SK-N-SH treated with all-trans-retinoic acid at 6 μM for 48 hours (cell line): ENCODE results near the gene IQCH.

Source experiments
- ATAC-seq: fragments of 200-7000 bp; cut with Tn5 transposase; 3 replicates; pipeline ENCODE4 v1.9.1; 2020; ENCODE audit warnings: mild to moderate bottlenecking, moderate library complexity
- CREB5 ChIP-seq: fragments of 250-450 bp; sonication (Bioruptor Pico); IDR thresholded peaks from 2 replicates; pipeline ENCODE4 v1.5.1; 2020; ENCODE audit warnings: low read depth, mild to moderate bottlenecking, moderate library complexity
- CSDC2 ChIP-seq: fragments of 250-450 bp; sonication (Bioruptor Pico); IDR thresholded peaks from 2 replicates; pipeline ENCODE4 v1.5.0; 2020; ENCODE audit warnings: mild to moderate bottlenecking, moderate library complexity
- CSRNP3 ChIP-seq: fragments of 250-450 bp; sonication (Bioruptor Pico); IDR thresholded peaks from 2 replicates; pipeline ENCODE4 v1.5.1; 2021; ENCODE audit warnings: mild to moderate bottlenecking, moderate library complexity
- GLIS3 ChIP-seq: fragments of 250-450 bp; sonication (Bioruptor Pico); IDR thresholded peaks from 2 replicates; pipeline ENCODE4 v1.5.0; 2020; ENCODE audit warnings: mild to moderate bottlenecking, moderate library complexity
- ISL1 ChIP-seq: fragments of 250-450 bp; sonication (Bioruptor Pico); IDR thresholded peaks from 2 replicates; pipeline ENCODE4 v2.1.2; 2022; ENCODE audit warnings: mild to moderate bottlenecking, moderate library complexity
- PATZ1 ChIP-seq: fragments of 250-450 bp; sonication (Bioruptor Pico); IDR thresholded peaks from 2 replicates; pipeline ENCODE4 v1.8.0; 2020; ENCODE audit warnings: mild to moderate bottlenecking, moderate library complexity, borderline replicate concordance
- POU6F1 ChIP-seq: fragments of 250-450 bp; sonication (Bioruptor Pico); IDR thresholded peaks from 2 replicates; pipeline ENCODE4 v1.8.0; 2021; ENCODE audit warnings: low read depth, mild to moderate bottlenecking, moderate library complexity, borderline replicate concordance
- PPARA ChIP-seq: fragments of 250-450 bp; sonication (Bioruptor Pico); IDR thresholded peaks from 2 replicates; pipeline ENCODE4 v1.5.0; 2020; ENCODE audit warnings: mild to moderate bottlenecking, borderline replicate concordance
- RARB ChIP-seq: fragments of 250-450 bp; sonication (Bioruptor Pico); IDR thresholded peaks from 2 replicates; pipeline ENCODE4 v1.8.0; 2021; ENCODE audit warnings: mild to moderate bottlenecking, moderate library complexity
- TCF4 ChIP-seq: fragments of 250-450 bp; sonication (Bioruptor Pico); IDR thresholded peaks from 2 replicates; pipeline ENCODE4 v1.8.0; 2021; ENCODE audit warnings: mild to moderate bottlenecking, moderate library complexity, borderline replicate concordance
- TOX ChIP-seq: fragments of 250-450 bp; sonication (Bioruptor Pico); IDR thresholded peaks from 2 replicates; pipeline ENCODE4 v1.8.0; 2021; ENCODE audit warnings: mild to moderate bottlenecking, moderate library complexity, borderline replicate concordance
- TSHZ2 ChIP-seq: fragments of 250-450 bp; sonication (Bioruptor Pico); IDR thresholded peaks from 2 replicates; pipeline ENCODE4 v1.5.0; 2020; ENCODE audit warnings: mild to moderate bottlenecking, moderate library complexity
- ZC3H10 ChIP-seq: fragments of 250-450 bp; sonication (Bioruptor Pico); IDR thresholded peaks from 2 replicates; pipeline ENCODE4 v1.5.1; 2021; ENCODE audit warnings: mild to moderate bottlenecking, moderate library complexity
- ZFP3 ChIP-seq: fragments of 250-450 bp; sonication (Bioruptor Pico); IDR thresholded peaks from 2 replicates; pipeline ENCODE4 v1.5.0; 2020; ENCODE audit warnings: mild to moderate bottlenecking, moderate library complexity
- ZNF565 ChIP-seq: fragments of 450-650 bp; formaldehyde crosslinking; conservative IDR thresholded peaks from 2 replicates; pipeline ENCODE4 v1.5.0; 2020; ENCODE audit warnings: low read depth, mild to moderate bottlenecking, moderate library complexity
- ZNF70 ChIP-seq: fragments of 450-650 bp; formaldehyde crosslinking; IDR thresholded peaks from 2 replicates; pipeline ENCODE4 v1.5.0; 2020; ENCODE audit warnings: mild to moderate bottlenecking, moderate library complexity

The IQCH gene

GRCh38 chr15:67307156-67307555 lies 52.6 kb downstream of the IQCH start (continued):
- no peak for TF ChIP-seq PATZ1 (CRISPR knock-in tag)
- no peak for TF ChIP-seq ISL1 (CRISPR knock-in tag)
- no peak for TF ChIP-seq ZFP3 (CRISPR knock-in tag)
- no peak for TF ChIP-seq CSDC2
- TF ChIP-seq GLIS3 (CRISPR knock-in tag): no peak
- TF ChIP-seq, all 23 proteins: peak for 0

GRCh38 chr15:67307889-67308597 lies 53.5 kb downstream of the IQCH start:
- TF ChIP-seq CREB5 (CRISPR knock-in tag) (no peak), ZNF565 (no peak), TCF4 (CRISPR knock-in tag) (peak; percentile 30; the same call in 1 of the 2 replicates), RARB (CRISPR knock-in tag) (no peak), ZC3H10 (no peak), PATZ1 (CRISPR knock-in tag) (no peak), POU6F1 (CRISPR knock-in tag) (no peak)
- ATAC-seq: peak; percentile 59

GRCh38 chr15:67311731-67312130 lies 57.1 kb downstream of the IQCH start:
- TF ChIP-seq GLIS3 (CRISPR knock-in tag) (no peak), POU6F1 (CRISPR knock-in tag) (no peak), CSDC2 (no peak), PPARA (no peak), TCF4 (CRISPR knock-in tag) (no peak), RARB (CRISPR knock-in tag) (no peak), TOX (no peak), CREB5 (CRISPR knock-in tag) (no peak), ZNF70 (CRISPR knock-in tag) (no peak), CSRNP3 (CRISPR knock-in tag) (no peak), TSHZ2 (CRISPR knock-in tag) (no peak)
- no peak for ATAC-seq
